Measurements from ENCODE around the gene TGM1.

Gene TGM1

GRCh38 chr14:24269910-24270536, 7.0 kb upstream of the TGM1 start:
- no peak for DNase-seq

DNA sequence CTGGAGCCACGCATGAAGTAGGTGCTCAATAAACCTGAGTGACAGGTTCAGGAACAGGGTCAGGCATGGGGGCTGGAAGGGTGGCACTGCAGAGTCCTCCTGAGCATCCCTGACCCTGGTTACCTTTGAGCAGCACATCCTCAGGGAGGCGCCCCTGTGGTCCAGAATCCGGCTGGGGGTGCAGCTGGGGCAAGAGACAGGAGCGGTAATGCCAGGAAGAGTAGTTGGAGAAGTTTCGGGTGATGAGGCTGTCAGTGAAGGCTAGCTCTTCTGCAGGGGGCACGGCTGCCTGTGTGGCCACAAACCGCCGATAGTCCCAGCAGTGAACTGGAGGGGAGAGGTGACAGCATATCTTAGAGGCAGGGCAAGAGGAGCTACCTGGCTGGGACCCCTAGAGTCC, 6.4 kb upstream of the TGM1 start:
- no peak for DNase-seq

- no peak for DNase-seq
These were observed 5.2 kb upstream of the TGM1 start for GRCh38 chr14:24268225-24268624.

GRCh38 chr14:24267516-24267915, 4.5 kb upstream of the TGM1 start:
- DNase-seq, result no peak

GRCh38 chr14:24266344-24267244, 3.6 kb upstream of the TGM1 start:
- DNase-seq, result no peak

DNA sequence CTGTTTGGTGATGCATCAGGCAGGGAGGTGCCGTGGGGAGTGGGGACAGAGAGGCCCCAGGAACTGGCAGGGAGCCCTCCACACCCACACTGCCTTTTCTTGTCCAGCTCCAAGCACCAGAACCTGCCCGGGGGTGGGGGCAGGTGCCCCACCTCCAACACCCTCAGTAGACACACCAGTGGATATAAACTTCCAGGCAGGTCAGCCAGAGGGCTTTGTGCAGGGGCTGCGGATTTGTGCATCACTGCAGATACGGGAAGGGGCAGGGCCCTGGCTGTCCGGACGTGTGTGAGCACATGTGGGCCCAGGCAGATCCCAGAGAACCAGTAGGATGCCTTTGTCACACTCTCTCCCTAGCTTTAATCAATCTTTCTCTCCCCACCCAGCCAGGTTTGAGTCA, 1.3 kb upstream of the TGM1 start:
- no peak for DNase-seq

DNA sequence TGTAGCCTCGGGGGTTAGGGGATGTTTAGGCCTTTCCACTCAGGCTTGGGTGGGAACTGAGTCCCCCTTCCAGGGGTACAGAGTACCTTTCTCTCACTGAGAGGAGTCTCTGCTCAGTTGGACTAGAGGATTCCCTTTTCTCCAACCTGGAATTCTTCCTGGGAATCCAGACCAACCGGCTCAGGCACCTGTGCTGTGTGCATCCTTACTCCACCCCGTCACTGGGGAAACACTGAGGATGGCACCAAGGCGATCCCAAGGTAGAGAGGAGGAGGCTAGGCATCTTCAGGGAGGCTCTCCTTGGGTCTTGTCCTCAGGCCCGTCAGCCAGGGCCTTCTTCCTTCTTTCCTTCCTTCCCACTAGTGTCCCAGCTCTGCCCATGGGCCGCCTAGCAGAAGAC, 871 bp upstream of the TGM1 start:
- no peak for DNase-seq

- DNase-seq, result no peak
These were observed 1.0 kb downstream of the TGM1 start for GRCh38 chr14:24261969-24262327.

DNA sequence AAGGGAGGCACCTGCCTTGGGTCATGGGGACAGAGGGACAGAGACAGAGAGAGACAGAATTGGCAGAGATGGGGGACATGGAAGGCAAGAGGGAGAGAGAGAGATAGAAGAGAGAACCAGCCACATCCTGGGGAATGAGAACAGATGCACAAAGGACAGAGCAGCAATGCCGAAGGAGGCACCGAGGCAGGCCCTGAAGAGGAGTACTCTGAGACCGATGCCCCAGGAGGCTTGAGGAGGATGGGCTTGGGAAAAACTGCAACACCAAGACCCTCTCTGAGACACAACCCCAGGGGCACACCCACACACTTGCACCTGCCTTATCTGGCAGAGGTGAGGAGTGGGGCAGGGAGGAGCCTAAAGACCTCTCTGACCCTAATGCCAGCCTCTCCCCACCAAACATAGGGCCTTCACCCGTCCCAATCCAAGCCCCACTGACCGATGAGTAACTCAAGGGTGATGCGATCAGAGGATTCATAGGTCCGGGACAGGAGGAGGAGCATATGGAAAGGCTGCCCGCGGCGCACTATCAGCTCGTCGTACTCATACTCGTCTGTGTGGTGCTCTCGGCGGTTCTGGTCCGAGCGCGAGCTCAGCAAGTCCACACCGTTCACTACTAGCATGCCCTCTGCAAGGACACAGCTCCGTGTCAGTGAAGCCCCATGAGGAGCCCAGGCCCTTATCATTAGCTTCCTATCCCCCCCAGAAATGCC, 1.6 kb downstream of the TGM1 start:
- no peak for DNase-seq

DNA sequence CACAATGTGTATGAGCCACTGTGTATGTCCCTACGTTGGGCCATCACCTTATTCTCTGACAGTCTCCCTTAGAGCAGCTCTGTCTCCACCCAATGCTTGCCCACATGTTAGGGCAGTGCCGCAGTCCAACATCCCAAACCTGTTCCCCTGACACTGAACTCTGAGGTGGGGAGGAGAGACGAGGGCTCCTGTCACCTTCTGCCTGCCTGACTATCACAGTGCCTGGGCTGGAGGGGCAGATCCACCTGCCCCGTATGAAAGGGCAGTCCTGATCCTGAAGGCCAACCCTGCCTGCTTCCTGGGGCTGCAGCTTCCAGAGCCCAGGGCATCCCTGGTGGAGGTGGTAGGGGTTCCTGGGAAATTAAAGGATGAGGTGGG, 2.2 kb downstream of the TGM1 start:
- DNase-seq, result no peak

DNA sequence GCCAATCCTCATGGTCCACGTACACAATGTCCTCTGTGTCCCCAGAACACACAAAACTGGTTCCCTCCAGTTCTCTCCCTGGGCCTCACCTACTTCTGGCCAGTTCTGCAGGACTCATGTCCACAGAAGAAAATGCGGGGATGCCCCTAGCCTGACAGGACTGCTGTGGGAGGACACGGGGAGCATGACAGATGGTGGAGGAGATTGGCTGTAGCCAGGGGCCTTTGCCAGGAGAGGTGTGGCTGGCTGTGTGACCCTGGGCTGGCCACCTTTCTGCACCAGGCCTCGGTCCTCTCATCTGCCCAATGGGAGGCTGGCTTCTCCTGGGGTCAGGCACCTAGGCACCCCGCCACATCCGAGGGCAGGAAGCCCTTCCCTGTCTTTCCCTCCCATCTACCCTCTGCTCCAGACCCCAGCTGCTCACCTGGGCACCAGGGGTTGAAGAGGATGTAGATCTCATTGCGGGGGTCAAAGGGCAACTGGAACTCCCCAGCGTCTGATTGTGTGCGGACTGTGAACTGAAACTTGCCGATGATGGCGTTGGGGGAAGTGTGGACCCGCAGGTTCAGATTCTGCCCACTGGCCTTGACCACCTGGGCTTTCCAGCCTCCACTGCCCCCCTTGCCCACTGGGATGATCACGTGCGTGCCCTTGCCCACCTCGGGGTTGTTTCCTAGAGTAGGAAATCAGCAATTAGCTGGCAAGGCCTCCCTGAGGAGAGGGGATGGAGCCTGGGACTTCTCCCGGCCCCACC, 2.8 kb downstream of the TGM1 start:
- no peak for DNase-seq

DNA sequence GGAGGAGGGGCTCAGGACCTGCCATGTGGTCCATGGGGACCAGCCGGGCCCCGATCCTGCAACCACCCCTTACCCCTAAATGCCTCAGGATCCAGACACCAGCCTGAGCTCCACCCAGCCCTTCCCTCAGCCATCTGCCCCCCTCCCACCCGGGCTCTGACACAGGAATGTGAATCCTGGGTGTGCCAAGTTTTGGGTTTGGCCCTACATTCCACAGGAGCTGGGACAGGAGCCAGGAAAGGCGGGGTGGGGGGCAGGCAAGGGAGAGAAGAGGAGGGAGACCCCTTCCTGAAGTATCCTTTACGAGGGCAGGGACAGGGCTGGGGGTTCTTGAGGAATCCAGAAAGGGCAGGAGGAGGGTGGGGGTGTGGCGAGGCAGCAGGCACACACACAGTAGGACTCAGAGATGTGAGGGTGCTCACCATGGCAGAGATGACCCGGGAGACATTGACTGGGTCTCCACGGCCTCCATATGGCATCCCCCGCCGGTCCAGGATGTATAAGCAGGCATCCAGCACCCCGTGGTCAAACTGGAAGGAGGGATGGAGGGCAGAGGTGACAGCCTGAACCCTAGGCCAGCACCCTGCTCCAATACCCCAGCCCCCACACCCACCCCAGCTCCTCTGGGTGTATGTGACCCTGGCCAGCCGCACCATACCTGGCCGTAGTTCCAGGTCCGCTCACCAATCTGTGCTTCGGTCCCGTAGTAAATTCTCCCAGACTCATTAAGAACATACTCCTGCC, 3.5 kb downstream of the TGM1 start:
- no peak for DNase-seq

GRCh38 chr14:24258548-24259265, 4.3 kb downstream of the TGM1 start:
- DNase-seq, result no peak

DNA sequence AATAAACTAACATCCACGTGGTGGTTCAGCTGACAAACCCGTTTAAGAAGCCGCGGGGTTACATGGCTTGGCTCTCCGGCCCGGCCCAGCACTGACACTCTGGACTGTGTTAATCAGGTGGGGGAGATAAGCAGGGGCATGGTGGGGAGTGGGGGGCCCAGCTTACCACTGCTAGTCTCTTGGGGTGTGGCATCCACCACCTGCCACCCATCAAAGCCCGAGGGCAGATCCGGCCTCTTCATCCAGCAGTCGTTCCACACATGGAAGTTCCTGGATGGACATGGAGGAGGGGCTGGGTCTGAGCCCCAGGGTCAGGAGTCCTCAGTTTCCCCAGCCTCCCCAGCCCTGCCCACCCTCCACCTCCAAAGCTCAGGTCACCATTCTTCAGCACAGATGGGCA, 4.9 kb downstream of the TGM1 start:
- no peak for DNase-seq

- no peak for DNase-seq
These were observed 6.0 kb downstream of the TGM1 start for GRCh38 chr14:24256960-24257359.

DNA sequence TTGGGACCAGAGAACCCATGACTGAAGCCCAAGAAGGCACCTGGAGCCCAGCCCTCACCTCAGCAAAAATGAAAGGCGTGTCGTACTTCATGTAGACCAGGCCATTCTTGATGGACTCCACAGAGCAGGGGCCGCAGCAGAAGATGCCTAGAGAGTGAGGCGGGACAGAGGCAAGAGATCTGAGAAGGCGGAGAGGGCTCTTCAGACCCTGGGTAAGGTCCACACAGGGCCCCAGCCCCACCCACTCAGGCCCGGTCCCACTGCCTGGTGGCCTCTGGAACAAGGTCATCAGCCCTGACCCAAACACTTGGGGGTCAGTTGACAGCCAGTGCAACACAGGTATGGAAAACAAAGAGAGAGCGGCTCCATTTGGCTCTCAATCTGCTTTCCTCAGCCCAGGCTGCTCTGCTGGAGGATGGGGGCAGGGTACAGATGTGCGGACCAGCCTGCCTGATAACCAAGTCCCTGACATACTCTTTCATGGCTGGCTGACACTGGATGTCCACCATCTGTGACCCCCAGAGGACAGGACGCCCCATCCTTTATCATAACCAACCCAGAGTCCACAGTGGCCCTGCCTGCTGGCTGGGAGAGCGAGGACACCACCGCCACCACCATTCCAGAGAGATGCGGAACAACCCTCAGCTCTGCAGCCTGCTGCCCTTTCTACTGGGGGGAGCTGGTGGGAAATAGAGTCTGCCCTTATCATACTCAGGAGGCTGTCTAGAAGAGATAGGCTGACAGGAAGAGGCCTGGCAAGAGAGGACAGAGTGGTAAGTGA, 6.9 kb downstream of the TGM1 start:
- no peak for DNase-seq

DNA sequence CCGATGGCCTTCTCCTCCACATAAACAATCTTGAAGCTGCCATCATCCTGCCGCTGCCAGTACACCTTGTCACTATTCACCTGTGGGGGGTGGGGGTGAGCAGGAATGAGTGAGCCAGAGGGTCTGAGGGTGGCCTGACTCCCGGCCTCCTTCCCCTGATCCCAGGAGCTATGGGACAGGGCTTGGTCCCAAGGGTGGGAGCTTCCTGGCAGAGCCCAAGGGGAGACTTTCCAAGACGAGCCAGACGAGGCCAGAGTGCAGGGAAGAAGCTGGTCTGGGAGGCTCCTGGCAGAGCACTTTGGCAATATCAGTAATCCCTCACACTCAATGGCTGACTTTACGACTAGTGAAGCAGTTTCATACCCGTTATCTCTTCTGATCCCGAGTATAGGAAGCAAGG, 7.5 kb downstream of the TGM1 start:
- DNase-seq, result no peak

DNA sequence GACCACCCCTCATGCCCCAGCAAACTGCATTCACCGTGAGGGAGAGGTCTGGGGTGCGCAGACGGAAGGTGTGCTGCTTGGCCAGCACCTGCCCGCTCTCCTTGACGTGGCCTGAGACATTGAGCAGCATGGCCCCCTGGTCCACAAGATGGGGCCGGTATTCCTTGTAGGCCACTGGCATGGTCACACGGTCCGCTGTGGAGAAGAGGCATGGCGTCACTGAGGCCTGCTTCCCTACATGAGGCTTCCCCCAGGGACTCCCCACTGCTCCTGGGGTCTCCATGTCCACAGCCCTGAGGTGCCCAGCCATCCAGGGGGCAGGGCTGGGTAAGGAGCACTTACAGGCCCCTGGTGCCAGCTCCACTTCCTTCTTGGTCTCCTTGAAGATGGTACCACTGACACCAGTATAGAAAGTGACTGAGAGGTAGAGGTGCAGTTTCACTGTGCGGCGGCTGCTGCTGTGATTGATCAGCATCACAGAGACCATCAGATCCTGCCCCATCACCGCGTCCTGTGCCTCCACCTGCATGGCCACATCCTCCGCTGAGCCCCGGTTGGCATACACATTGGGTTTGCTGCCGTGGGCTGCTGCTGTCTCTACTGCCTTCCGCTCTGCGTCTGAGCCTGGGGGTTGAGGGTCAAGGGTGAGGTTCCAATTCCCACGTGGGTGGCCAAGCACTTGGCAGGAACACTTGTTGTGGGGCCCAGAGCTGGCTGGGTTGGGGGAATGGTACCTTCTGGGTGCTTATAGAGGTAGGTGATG, 8.2 kb downstream of the TGM1 start:
- DNase-seq, result no peak

GRCh38 chr14:24253936-24254335, 9.0 kb downstream of the TGM1 start:
- DNase-seq, result no peak

All from NCI-H2029 (cell line).